Measurements from ENCODE around the gene RPS14.
"Not testable (repeated sequence)": the region's sequence is repeated elsewhere in the genome, so short reads cannot be mapped to it uniquely, and the experiment has no call there.

Gene RPS14

GRCh38 chr5:150481708-150481965, 32.1 kb upstream of the RPS14 start:
- DNase-seq (ENCODE audit: low spot score) (no peak), FAIRE-seq (no peak)

GRCh38 chr5:150479416-150479815, 29.9 kb upstream of the RPS14 start:
- FAIRE-seq (no peak), DNase-seq (ENCODE audit: low spot score) (no peak)

GRCh38 chr5:150476568-150476967, 27.0 kb upstream of the RPS14 start:
- DNase-seq (ENCODE audit: low spot score); FAIRE-seq: not testable (repeated sequence)

- FAIRE-seq (no peak), DNase-seq (ENCODE audit: low spot score) (peak; percentile 85)
Measured at GRCh38 chr5:150473673-150474358, 24.3 kb upstream of the RPS14 start.

GRCh38 chr5:150469718-150470469, 20.4 kb upstream of the RPS14 start:
- FAIRE-seq (no peak), DNase-seq (ENCODE audit: low spot score) (peak; percentile 71)

GRCh38 chr5:150468206-150468605, 18.7 kb upstream of the RPS14 start:
- DNase-seq (ENCODE audit: low spot score) (no peak), FAIRE-seq (peak; percentile 20)

GRCh38 chr5:150465927-150466326, 16.4 kb upstream of the RPS14 start:
- DNase-seq (ENCODE audit: low spot score) (no peak), FAIRE-seq (no peak)

GRCh38 chr5:150464554-150465012, 15.0 kb upstream of the RPS14 start:
- DNase-seq (ENCODE audit: low spot score) (no peak), FAIRE-seq (no peak)

- FAIRE-seq, result no peak
- no peak for DNase-seq (ENCODE audit: low spot score)
Measured at GRCh38 chr5:150461231-150461630, 11.7 kb upstream of the RPS14 start.

- DNase-seq (ENCODE audit: low spot score) (no peak), FAIRE-seq (no peak)
Measured at GRCh38 chr5:150460781-150461180, 11.2 kb upstream of the RPS14 start.

- FAIRE-seq (no peak), DNase-seq (ENCODE audit: low spot score) (peak; percentile 90)
Measured at GRCh38 chr5:150458802-150459557, 9.4 kb upstream of the RPS14 start.

GRCh38 chr5:150457562-150458240, 8.2 kb upstream of the RPS14 start:
- DNase-seq (ENCODE audit: low spot score) (no peak), FAIRE-seq (no peak)

- FAIRE-seq, result no peak
- DNase-seq (ENCODE audit: low spot score), result no peak
Measured at GRCh38 chr5:150457121-150457520, 7.6 kb upstream of the RPS14 start.

- FAIRE-seq (no peak), DNase-seq (ENCODE audit: low spot score) (no peak)
Measured at GRCh38 chr5:150454492-150455229, 5.1 kb upstream of the RPS14 start.

- not testable (repeated sequence) for FAIRE-seq; DNase-seq (ENCODE audit: low spot score)
Measured at GRCh38 chr5:150454027-150454426, 4.5 kb upstream of the RPS14 start.

- DNase-seq (ENCODE audit: low spot score) (no peak), FAIRE-seq (no peak)
Measured at GRCh38 chr5:150452914-150453313, 3.4 kb upstream of the RPS14 start.

- no peak for DNase-seq (ENCODE audit: low spot score)
- FAIRE-seq, result no peak
Measured at GRCh38 chr5:150451594-150451993, 2.1 kb upstream of the RPS14 start.

- DNase-seq (ENCODE audit: low spot score), result no peak
Measured at GRCh38 chr5:150448952-150449516, 505 bp downstream of the RPS14 start.

GRCh38 chr5:150448334-150448733, 1.2 kb downstream of the RPS14 start:
- DNase-seq (ENCODE audit: low spot score) (no peak), FAIRE-seq (no peak)

More at GRCh38 chr5:150448952-150449516, 505 bp downstream of the RPS14 start:
- no peak for FAIRE-seq

- no peak for DNase-seq (ENCODE audit: low spot score)
- FAIRE-seq, result no peak
Measured at GRCh38 chr5:150447188-150447587, 2.4 kb downstream of the RPS14 start.

GRCh38 chr5:150446583-150446982, 3.0 kb downstream of the RPS14 start:
- no peak for FAIRE-seq
- no peak for DNase-seq (ENCODE audit: low spot score)
